A549 (cell line): Measurements from ENCODE around the gene KCNQ2.

Experiments used
- BCL3 ChIP-seq: fragments of >200 bp; sonication (Bioruptor Twin); formaldehyde crosslinking; IDR thresholded peaks from 3 replicates; pipeline ENCODE4 v1.6.1; 2016
- CTCF ChIP-seq: fragments of >200 bp; sonication (Bioruptor Twin); formaldehyde crosslinking; IDR thresholded peaks from 3 replicates; pipeline ENCODE4 v1.5.1; 2016
- JUN ChIP-seq, 2 experiments: fragments of >200 bp; sonication (Bioruptor Twin); formaldehyde crosslinking; IDR thresholded peaks; 2 replicates in 1 of 2; 3 replicates in 1 of 2; pipeline ENCODE4 v1.6.1; 2016 to 2017

GRCh38 chr20:63359164-63359934, 113.1 kb downstream of the KCNQ2 start:
- TF ChIP-seq CTCF (no peak), BCL3 (no peak), JUN (IDR thresholded peaks at IDR 0.05) (no peak)
